ENCODE measurements around the gene PBLD. TPM values are rescaled to one million over a fixed set of nuclear protein-coding genes. Genes with fewer than 3 reads are reported as not detected.

Gene PBLD
- total RNA-seq, 1 donor from 2014 or later: 4.7 TPM

- TF ChIP-seq CTCF (IDR thresholded peaks at IDR 0.05): no peak
- H3K9me3 Mint-ChIP-seq: no peaks in the 10 kb centered on the region
- intact Hi-C loops (cut with micrococcal nuclease): loop anchor here (1.0 to 5.0 kb wide), 3 partner anchors 13 to 752 kb away; partner anchors contain the start of genes CCAR1 and SRGN
- peaks cover 58% of the 10 kb centered on the region for H3K36me3 Mint-ChIP-seq (ENCODE audit: low read depth)
- DNase-seq: no peak
- POLR2A ChIA-PET: interaction anchor here (0.8 kb wide), 1 partner anchor 449 kb away, joined by 3 read pairs; no protein-coding TSS in a partner anchor
- peaks cover 63% of the 10 kb centered on the region for H3K4me1 Mint-ChIP-seq
- H3K27ac Mint-ChIP-seq: peak overlapping the region; percentile 99
- no peaks in the 10 kb centered on the region for H3K27me3 Mint-ChIP-seq
- peak overlapping the region; percentile 99 for H3K4me3 Mint-ChIP-seq
- CTCF ChIA-PET: interaction anchor here (1.1 to 2.4 kb wide), 2 partner anchors 13 to 122 kb away, joined by 3 to 5 read pairs; no protein-coding TSS in a partner anchor
- ATAC-seq (ENCODE audit: low read depth): no peak
These were observed 2.1 kb upstream of the PBLD start for GRCh38 chr10:68334672-68335467.

- Mint-ChIP-seq H3K27me3 (no peaks in the 10 kb centered on the region), H3K27ac (peak overlapping the region; percentile 99), H3K4me1 (peaks cover 69% of the 10 kb centered on the region), H3K36me3 (ENCODE audit: low read depth) (peaks cover 47% of the 10 kb centered on the region), H3K9me3 (no peaks in the 10 kb centered on the region), H3K4me3 (peak overlapping the region; percentile 99)
- no peak for TF ChIP-seq CTCF (IDR thresholded peaks at IDR 0.05)
- no peak for ATAC-seq (ENCODE audit: low read depth)
- DNase-seq: no peak
- ChIA-PET POLR2A (interaction anchor here (0.6 to 2.7 kb wide), 11 partner anchors 13 to 484 kb away, joined by 3 to 32 read pairs (median 3); partner anchors contain the start of genes CCAR1, RUFY2 and SIRT1), CTCF (interaction anchor here (0.9 to 2.4 kb wide), 5 partner anchors 13 to 545 kb away, joined by 3 to 6 read pairs (median 4); no protein-coding TSS in a partner anchor)
- intact Hi-C loops (cut with micrococcal nuclease): loop anchor here (1.0 to 5.0 kb wide), 3 partner anchors 10 to 754 kb away; partner anchors contain the start of genes CCAR1 and SRGN
These were observed 1.0 kb upstream of the PBLD start for GRCh38 chr10:68333440-68334431.

- ATAC-seq (ENCODE audit: low read depth): no peak
- peaks cover 76% of the 10 kb centered on the region for H3K4me1 Mint-ChIP-seq
- H3K36me3 Mint-ChIP-seq (ENCODE audit: low read depth): peaks cover 42% of the 10 kb centered on the region
- intact Hi-C loops (cut with micrococcal nuclease): loop anchor here (1.0 to 5.0 kb wide), 3 partner anchors 10 to 754 kb away; partner anchors contain the start of genes CCAR1 and SRGN
- no peaks in the 10 kb centered on the region for H3K27me3 Mint-ChIP-seq
- TF ChIP-seq CTCF (IDR thresholded peaks at IDR 0.05): no peak
- no peaks in the 10 kb centered on the region for H3K9me3 Mint-ChIP-seq
- H3K27ac Mint-ChIP-seq: peak overlapping the region; percentile 99
- ChIA-PET POLR2A (interaction anchor here (0.6 to 2.7 kb wide), 15 partner anchors 10 to 565 kb away, joined by 3 to 32 read pairs (median 4); partner anchors contain the start of genes CCAR1, RUFY2 and SIRT1), CTCF (interaction anchor here (0.9 to 2.4 kb wide), 5 partner anchors 14 to 545 kb away, joined by 3 to 6 read pairs (median 4); no protein-coding TSS in a partner anchor)
- H3K4me3 Mint-ChIP-seq: peak overlapping the region; percentile 99
- no peak for DNase-seq
These were observed 299 bp upstream of the PBLD start for GRCh38 chr10:68333058-68333395.

- peaks cover 33% of the 10 kb centered on the region for H3K36me3 Mint-ChIP-seq (ENCODE audit: low read depth)
- H3K27me3 Mint-ChIP-seq: no peaks in the 10 kb centered on the region
- ChIA-PET CTCF (interaction anchor here (1.3 kb wide), 1 partner anchor 30 kb away, joined by 5 read pairs; no protein-coding TSS in a partner anchor), POLR2A (interaction anchor here (0.5 to 2.7 kb wide), 41 partner anchors 8 to 1839 kb away, joined by 3 to 32 read pairs (median 5); partner anchors contain the start of genes CCAR1, DDX50, DNA2 and RUFY2)
- no peaks in the 10 kb centered on the region for H3K9me3 Mint-ChIP-seq
- peak; percentile 86 for ATAC-seq (ENCODE audit: low read depth)
- no peak for TF ChIP-seq CTCF (IDR thresholded peaks at IDR 0.05)
- H3K4me1 Mint-ChIP-seq: peaks cover 67% of the 10 kb centered on the region
- H3K27ac Mint-ChIP-seq: peak within 1 kb of the TSS; percentile 99
- DNase-seq: peak; percentile 98
- H3K4me3 Mint-ChIP-seq: peak within 1 kb of the TSS; percentile 99
- intact Hi-C loops (cut with micrococcal nuclease): loop anchor here (1.0 to 5.0 kb wide), 13 partner anchors 31 to 793 kb away; partner anchors contain the start of genes CCAR1, DDX21, DDX50 and SIRT1
These were observed 1.1 kb downstream of the PBLD start, which contains the start of gene HNRNPH3 for GRCh38 chr10:68331455-68332258. HNRNPH3 (plus strand) TSS chr10:68332064; CDS start chr10:68337222, 5,158 bp downstream.
